Mucosa of rectum (tissue), 2 donors: ENCODE results near the gene ELOVL7.

Source experiments
- H3K27ac ChIP-seq, 2 donors: one replicate each; pipeline ENCODE4 v1.7.0; 2013; ENCODE audit warnings: inconsistent platforms in 2 of 2, low read depth in 2 of 2, low read length in 2 of 2
- H3K27me3 ChIP-seq, 2 donors: one replicate each; pipeline ENCODE4 v1.7.0; 2013; ENCODE audit warnings: low read length in 2 of 2; ENCODE audit not compliant: control insufficient read depth in 2 of 2, insufficient read depth in 2 of 2
- H3K36me3 ChIP-seq, 2 donors: one replicate each; pipeline ENCODE4 v1.7.0; 2013; ENCODE audit warnings: low read length in 2 of 2; ENCODE audit not compliant: control insufficient read depth in 2 of 2, insufficient read depth in 2 of 2
- H3K4me1 ChIP-seq, 2 donors: one replicate each; pipeline ENCODE4 v1.7.0; 2013; ENCODE audit warnings: low read length in 2 of 2, mild to moderate bottlenecking in 1 of 2; ENCODE audit not compliant: control insufficient read depth in 2 of 2, insufficient read depth in 2 of 2
- H3K4me3 ChIP-seq, 2 donors: one replicate each; pipeline ENCODE4 v1.7.0; 2013; ENCODE audit warnings: low read length in 2 of 2
- H3K9ac ChIP-seq, 2 donors: one replicate each; pipeline ENCODE4 v1.7.0; 2013; ENCODE audit warnings: low read length in 2 of 2, low read depth in 1 of 2, mild to moderate bottlenecking in 1 of 2
- H3K9me3 ChIP-seq, 2 donors: one replicate each; pipeline ENCODE4 v1.7.0; 2013; ENCODE audit warnings: low read length in 2 of 2; ENCODE audit not compliant: control insufficient read depth in 2 of 2
- donor health status: healthy.
- donor health status: Normal muscosa, but diverticular disease.

ELOVL7 gene

GRCh38 chr5:60843936-60844905 is at the start of gene ELOVL7:
TSS of gene ELOVL7 (minus strand) at chr5:60844269. CDS start at chr5:60787397, 56,872 bp downstream.
- peak within 1 kb of the TSS; percentile 52 to 79 for H3K9ac ChIP-seq
- H3K4me1 ChIP-seq = peaks cover 4 to 5% of the 10 kb centered on the region in 2 donors
- no peaks in the 10 kb centered on the region for H3K36me3 ChIP-seq
- peaks cover 0 to 3% of the 10 kb centered on the region in 2 donors for H3K27me3 ChIP-seq
- peak within 1 kb of the TSS in 1 of 2 donors; percentile 46 for H3K27ac ChIP-seq
- no peaks in the 10 kb centered on the region for H3K9me3 ChIP-seq
- H3K4me3 ChIP-seq = peak within 1 kb of the TSS; percentile 62 to 70

DNA sequence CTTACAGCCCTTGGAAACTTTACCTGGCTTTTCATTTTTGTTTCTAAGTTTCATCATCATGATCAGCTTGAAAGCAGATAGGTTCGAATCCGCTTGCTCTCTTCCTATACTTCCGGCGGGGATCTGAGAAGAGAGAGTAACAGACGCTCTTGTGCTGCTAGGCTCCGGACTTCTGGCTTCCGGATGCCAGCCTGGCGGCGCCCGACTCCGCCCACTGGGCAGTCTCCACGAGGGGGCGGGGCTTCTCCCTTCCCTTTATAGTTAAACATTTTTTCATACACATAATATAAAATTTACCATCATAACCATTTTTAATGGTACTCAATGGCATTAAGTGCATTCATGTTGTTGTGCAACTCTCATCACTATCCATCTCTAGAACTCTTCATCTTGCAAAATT is 49.5 kb upstream of the ELOVL7 start:
- no peak overlapping the region for H3K9ac ChIP-seq
- H3K36me3 ChIP-seq = peaks cover 9 to 10% of the 10 kb centered on the region in 2 donors
- H3K4me1 ChIP-seq = no peaks in the 10 kb centered on the region
- H3K4me3 ChIP-seq = no peak overlapping the region
- H3K9me3 ChIP-seq = no peaks in the 10 kb centered on the region
- no peaks in the 10 kb centered on the region for H3K27me3 ChIP-seq
- no peak overlapping the region for H3K27ac ChIP-seq

- Histone ChIP-seq H3K27me3 (no peaks in the 10 kb centered on the region), H3K9me3 (no peaks in the 10 kb centered on the region), H3K4me3 (no peak overlapping the region), H3K36me3 (peaks cover 2 to 10% of the 10 kb centered on the region in 2 donors), H3K4me1 (no peaks in the 10 kb centered on the region), H3K27ac (no peak overlapping the region), H3K9ac (no peak overlapping the region)
Observed at GRCh38 chr5:60891667-60892066, 47.6 kb upstream of the ELOVL7 start.

GRCh38 chr5:60888359-60889061 is 44.4 kb upstream of the ELOVL7 start:
- H3K27me3 ChIP-seq = no peaks in the 10 kb centered on the region
- no peaks in the 10 kb centered on the region for H3K9me3 ChIP-seq
- H3K4me3 ChIP-seq = no peak overlapping the region

DNA sequence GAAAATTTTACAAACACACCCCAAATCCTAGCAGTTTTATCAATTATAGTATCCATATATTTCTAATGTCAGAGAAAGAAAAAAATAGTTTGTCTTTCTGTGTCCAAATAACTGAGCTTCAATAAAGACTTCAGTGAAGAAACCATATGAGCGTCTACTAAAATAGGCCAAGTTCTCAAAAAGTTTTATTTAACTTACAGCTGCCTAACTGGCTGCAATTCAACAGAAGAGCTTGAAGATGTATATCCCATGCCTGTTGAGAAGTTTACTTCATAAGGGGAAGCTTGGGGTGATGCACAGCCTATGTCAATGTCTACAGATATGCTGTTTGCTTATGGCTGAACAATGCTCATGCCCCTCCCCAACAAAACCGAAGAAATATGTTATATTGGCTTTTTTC is 43.7 kb upstream of the ELOVL7 start:
- H3K9ac ChIP-seq = no peak overlapping the region
- H3K36me3 ChIP-seq = peaks cover 0 to 3% of the 10 kb centered on the region in 2 donors
- no peaks in the 10 kb centered on the region for H3K4me1 ChIP-seq
- H3K4me3 ChIP-seq = no peak overlapping the region
- no peak overlapping the region for H3K27ac ChIP-seq
- H3K9me3 ChIP-seq = no peaks in the 10 kb centered on the region
- no peaks in the 10 kb centered on the region for H3K27me3 ChIP-seq

More at GRCh38 chr5:60888359-60889061, 44.4 kb upstream of the ELOVL7 start:
- H3K4me1 ChIP-seq = no peaks in the 10 kb centered on the region
- H3K36me3 ChIP-seq = peaks cover 2 to 8% of the 10 kb centered on the region in 2 donors
- no peak overlapping the region for H3K27ac ChIP-seq
- no peak overlapping the region for H3K9ac ChIP-seq

DNA sequence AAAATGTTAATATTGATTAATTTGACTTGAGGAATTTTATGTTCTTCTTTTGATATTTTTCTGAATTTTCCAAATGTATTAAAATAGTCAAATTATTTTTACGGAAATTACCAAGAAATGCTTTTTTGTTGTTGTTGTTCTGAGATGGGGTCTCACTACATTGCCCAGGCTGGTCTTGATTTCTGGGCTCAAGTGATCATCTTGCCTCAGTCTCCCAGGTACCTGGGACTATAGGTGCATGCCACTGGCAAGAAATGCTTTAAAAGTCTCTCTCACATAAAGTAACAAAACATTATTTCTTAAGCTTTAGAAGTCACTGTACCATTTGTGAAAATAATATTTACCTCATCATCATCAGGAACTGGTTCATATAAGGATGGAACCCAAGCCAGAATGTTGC is 43.0 kb upstream of the ELOVL7 start:
- no peaks in the 10 kb centered on the region for H3K4me1 ChIP-seq
- no peak overlapping the region for H3K4me3 ChIP-seq
- no peaks in the 10 kb centered on the region for H3K36me3 ChIP-seq
- no peak overlapping the region for H3K27ac ChIP-seq
- no peaks in the 10 kb centered on the region for H3K9me3 ChIP-seq
- H3K9ac ChIP-seq = no peak overlapping the region
- no peaks in the 10 kb centered on the region for H3K27me3 ChIP-seq

GRCh38 chr5:60886158-60886557 is 42.1 kb upstream of the ELOVL7 start:
- Histone ChIP-seq H3K27ac (no peak overlapping the region), H3K4me1 (no peaks in the 10 kb centered on the region), H3K9ac (no peak overlapping the region), H3K36me3 (no peaks in the 10 kb centered on the region), H3K27me3 (no peaks in the 10 kb centered on the region), H3K4me3 (no peak overlapping the region), H3K9me3 (no peaks in the 10 kb centered on the region)

- no peaks in the 10 kb centered on the region for H3K27me3 ChIP-seq
- H3K4me1 ChIP-seq = no peaks in the 10 kb centered on the region
- no peaks in the 10 kb centered on the region for H3K36me3 ChIP-seq
- H3K4me3 ChIP-seq = no peak overlapping the region
- no peak overlapping the region for H3K27ac ChIP-seq
- no peaks in the 10 kb centered on the region for H3K9me3 ChIP-seq
- H3K9ac ChIP-seq = no peak overlapping the region
Observed at GRCh38 chr5:60883229-60883628, 39.2 kb upstream of the ELOVL7 start.

DNA sequence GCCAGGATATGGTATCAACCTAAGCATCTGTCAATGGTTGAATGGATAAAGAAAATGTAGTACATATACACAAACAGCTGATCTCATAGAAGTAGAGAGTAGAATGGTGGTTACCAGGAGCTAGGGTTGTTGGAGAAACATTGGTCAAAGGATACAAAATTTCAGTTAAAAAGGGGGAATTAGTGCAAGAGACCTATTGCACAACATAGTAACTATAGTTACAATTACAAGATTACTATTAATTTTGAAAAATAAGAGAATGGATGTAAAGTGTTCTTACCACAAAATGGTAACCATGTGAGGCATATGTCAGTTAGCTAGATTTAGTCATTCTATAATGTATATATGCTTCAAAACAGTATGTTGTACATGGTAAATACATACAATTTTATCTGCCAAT is 28.8 kb upstream of the ELOVL7 start:
- no peak overlapping the region for H3K4me3 ChIP-seq
- H3K9me3 ChIP-seq = no peaks in the 10 kb centered on the region
- no peaks in the 10 kb centered on the region for H3K27me3 ChIP-seq
- no peak overlapping the region for H3K27ac ChIP-seq
- H3K36me3 ChIP-seq = no peaks in the 10 kb centered on the region
- no peaks in the 10 kb centered on the region for H3K4me1 ChIP-seq
- no peak overlapping the region for H3K9ac ChIP-seq

DNA sequence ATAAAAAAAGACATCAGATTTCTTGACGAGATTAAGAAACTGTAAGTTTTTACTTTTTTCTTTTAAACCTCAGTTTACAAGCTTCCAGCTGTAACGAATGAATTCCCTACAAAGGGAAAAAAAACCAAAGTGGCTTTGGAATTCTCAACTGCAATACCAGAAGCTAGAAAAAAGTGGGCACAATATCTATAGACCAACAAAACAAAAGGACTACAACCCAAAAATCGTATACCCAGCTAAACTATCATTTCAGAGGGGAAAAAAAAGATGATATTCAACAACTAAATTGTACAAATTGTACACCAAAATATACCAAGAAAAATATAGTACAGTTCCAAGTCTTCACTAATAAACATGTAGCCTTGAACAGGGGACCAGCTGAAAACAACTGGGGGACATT is 26.8 kb upstream of the ELOVL7 start:
- Histone ChIP-seq H3K4me3 (no peak overlapping the region), H3K36me3 (no peaks in the 10 kb centered on the region), H3K27me3 (no peaks in the 10 kb centered on the region), H3K9me3 (no peaks in the 10 kb centered on the region), H3K27ac (no peak overlapping the region), H3K9ac (no peak overlapping the region), H3K4me1 (no peaks in the 10 kb centered on the region)
